ENCODE results near the gene SMU1.

DNA sequence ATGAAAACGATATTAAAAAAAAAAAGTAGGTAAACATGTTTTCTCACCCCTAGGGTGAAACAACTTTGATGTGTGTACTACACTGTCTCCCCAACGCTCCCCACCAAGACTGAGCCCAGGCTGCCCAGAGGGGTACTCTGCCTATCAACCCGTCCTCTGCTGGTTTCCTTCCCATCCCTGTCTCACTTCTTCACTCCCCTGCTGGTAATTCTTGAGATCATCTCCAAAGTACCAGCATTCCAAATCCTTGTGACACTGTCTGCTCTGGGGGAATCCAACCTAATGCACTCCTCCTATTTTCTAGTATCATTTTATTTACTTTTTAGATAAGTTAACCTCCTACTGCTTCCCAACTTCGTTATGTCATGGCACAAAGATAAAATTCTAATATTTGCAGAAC lies 68.7 kb downstream of the SMU1 start:
- TF ChIP-seq, protein P1, sequence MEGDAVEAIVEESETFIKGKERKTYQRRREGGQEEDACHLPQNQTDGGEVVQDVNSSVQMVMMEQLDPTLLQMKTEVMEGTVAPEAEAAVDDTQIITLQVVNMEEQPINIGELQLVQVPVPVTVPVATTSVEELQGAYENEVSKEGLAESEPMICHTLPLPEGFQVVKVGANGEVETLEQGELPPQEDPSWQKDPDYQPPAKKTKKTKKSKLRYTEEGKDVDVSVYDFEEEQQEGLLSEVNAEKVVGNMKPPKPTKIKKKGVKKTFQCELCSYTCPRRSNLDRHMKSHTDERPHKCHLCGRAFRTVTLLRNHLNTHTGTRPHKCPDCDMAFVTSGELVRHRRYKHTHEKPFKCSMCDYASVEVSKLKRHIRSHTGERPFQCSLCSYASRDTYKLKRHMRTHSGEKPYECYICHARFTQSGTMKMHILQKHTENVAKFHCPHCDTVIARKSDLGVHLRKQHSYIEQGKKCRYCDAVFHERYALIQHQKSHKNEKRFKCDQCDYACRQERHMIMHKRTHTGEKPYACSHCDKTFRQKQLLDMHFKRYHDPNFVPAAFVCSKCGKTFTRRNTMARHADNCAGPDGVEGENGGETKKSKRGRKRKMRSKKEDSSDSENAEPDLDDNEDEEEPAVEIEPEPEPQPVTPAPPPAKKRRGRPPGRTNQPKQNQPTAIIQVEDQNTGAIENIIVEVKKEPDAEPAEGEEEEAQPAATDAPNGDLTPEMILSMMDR (IDR thresholded peaks at IDR 0.05), result no peak
- TF ChIP-seq POLR2A (IDR thresholded peaks at IDR 0.05), result no peak
